ENCODE measurements around the gene ANKRD10.

DNA sequence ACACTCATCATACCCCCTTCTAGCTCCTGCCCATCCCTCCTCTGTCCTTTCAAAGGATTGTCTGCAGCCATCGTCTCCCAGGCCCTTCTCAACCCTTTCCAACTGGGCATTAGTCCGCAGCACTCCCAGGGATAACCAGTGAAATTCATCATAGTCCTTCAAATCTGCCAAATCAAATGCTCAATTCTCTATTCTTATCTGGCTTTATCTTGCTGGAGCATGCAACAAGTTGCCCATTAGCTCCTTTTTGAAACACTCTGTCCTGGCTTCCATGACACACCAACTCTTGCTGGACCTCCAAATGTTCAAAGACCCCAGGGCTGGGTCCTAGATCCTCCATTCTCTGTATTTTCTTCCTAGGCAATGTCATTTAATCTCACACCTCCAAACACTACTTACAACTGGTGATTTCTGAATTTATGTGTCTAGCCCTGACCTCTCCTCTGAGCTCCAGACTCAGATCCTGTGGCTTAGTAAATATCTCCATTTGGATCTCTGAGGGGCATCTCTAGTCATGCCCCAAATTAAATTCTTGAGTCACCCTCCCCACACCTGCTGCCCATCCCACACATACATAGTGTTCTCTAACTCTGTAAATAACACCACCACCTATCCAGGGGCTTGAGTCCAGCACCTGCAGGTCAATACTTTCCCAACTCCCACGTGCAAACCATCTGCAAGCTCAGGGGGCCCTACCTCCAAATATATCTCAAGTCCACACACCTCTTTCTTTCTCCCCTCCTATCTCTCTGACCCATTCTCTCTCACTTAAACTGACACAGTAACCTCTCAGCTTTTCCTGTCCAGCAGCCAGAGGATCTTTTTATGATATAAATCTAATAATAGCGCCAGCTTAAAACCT lies 9.1 kb upstream of the ANKRD10 start:
- TF ChIP-seq, protein P1, sequence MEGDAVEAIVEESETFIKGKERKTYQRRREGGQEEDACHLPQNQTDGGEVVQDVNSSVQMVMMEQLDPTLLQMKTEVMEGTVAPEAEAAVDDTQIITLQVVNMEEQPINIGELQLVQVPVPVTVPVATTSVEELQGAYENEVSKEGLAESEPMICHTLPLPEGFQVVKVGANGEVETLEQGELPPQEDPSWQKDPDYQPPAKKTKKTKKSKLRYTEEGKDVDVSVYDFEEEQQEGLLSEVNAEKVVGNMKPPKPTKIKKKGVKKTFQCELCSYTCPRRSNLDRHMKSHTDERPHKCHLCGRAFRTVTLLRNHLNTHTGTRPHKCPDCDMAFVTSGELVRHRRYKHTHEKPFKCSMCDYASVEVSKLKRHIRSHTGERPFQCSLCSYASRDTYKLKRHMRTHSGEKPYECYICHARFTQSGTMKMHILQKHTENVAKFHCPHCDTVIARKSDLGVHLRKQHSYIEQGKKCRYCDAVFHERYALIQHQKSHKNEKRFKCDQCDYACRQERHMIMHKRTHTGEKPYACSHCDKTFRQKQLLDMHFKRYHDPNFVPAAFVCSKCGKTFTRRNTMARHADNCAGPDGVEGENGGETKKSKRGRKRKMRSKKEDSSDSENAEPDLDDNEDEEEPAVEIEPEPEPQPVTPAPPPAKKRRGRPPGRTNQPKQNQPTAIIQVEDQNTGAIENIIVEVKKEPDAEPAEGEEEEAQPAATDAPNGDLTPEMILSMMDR (IDR thresholded peaks at IDR 0.05), result no peak
- no peak for TF ChIP-seq POLR2AphosphoS5 (IDR thresholded peaks at IDR 0.05)
- no peak for TF ChIP-seq POLR2A (IDR thresholded peaks at IDR 0.05; ENCODE audit: low read depth)
